ENCODE results near the gene SPDYE2. TPM values are rescaled to one million over a fixed set of nuclear protein-coding genes. Genes with fewer than 3 reads are reported as not detected.
"Not testable (repeated sequence)": the region's sequence is repeated elsewhere in the genome, so short reads cannot be mapped to it uniquely, and the experiment has no call there.

SPDYE2 gene
- total RNA-seq, 1 donor from 2014 or later, result not detected

GRCh38 chr7:102572261-102573239 is 21.5 kb downstream of the SPDYE2 start, which contains the start of gene POLR2J3:
POLR2J3 (minus strand) TSS chr7:102572583; CDS start chr7:102572521, 62 bp downstream.
- peak within 1 kb of the TSS; percentile 65 to 79 for H3K4me3 ChIP-seq
- H3K27ac ChIP-seq, result peak within 1 kb of the TSS; percentile 72
- TF ChIP-seq, protein P1, sequence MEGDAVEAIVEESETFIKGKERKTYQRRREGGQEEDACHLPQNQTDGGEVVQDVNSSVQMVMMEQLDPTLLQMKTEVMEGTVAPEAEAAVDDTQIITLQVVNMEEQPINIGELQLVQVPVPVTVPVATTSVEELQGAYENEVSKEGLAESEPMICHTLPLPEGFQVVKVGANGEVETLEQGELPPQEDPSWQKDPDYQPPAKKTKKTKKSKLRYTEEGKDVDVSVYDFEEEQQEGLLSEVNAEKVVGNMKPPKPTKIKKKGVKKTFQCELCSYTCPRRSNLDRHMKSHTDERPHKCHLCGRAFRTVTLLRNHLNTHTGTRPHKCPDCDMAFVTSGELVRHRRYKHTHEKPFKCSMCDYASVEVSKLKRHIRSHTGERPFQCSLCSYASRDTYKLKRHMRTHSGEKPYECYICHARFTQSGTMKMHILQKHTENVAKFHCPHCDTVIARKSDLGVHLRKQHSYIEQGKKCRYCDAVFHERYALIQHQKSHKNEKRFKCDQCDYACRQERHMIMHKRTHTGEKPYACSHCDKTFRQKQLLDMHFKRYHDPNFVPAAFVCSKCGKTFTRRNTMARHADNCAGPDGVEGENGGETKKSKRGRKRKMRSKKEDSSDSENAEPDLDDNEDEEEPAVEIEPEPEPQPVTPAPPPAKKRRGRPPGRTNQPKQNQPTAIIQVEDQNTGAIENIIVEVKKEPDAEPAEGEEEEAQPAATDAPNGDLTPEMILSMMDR (IDR thresholded peaks at IDR 0.05), result peak in 1 of 3 experiments; percentile 81
- TF ChIP-seq POLR2AphosphoS5 (IDR thresholded peaks at IDR 0.05; ENCODE audit: insufficient read depth in 1 of 2, low read depth in 1 of 2), result peak in 1 of 2 donors; percentile 38
- H3K27me3 ChIP-seq; intact Hi-C loops (cut with DNase I); H3K36me3 ChIP-seq; H3K4me1 ChIP-seq; H3K9me3 ChIP-seq: not testable (repeated sequence)
- DNase-seq (ENCODE audit: extremely low spot score in 2 of 2), result peak; percentile 89 to 96

DNA sequence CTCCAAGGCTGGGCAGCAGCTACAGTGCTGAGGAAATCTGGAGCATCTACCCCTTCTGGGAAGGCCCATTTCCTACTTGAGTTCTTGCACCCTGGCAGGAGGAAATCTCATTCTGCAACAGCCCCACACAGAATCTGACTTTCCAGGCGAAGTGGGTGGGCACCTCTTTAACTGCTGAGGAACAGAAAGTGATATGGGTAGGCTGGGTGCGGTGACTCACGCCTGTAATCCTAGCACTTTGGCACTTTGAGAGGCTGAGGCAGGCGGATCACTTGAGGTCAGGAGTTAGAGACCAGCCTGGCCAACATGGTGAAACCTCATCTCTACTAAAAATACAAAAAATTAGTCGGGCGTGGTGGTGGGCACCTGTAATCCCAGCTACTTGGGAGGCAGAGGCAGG is 23.6 kb downstream of the SPDYE2 start:
- H3K36me3 ChIP-seq, result not testable (repeated sequence)

GRCh38 chr7:102576363-102576762 is 25.3 kb downstream of the SPDYE2 start:
- H3K36me3 ChIP-seq; H3K4me1 ChIP-seq; intact Hi-C loops (cut with DNase I); H3K9me3 ChIP-seq; H3K27ac ChIP-seq; DNase-seq (ENCODE audit: extremely low spot score in 2 of 2); H3K4me3 ChIP-seq; H3K27me3 ChIP-seq: not testable (repeated sequence)

More for the DNA sequence above, 23.6 kb downstream of the SPDYE2 start:
- H3K27ac ChIP-seq; DNase-seq (ENCODE audit: extremely low spot score in 2 of 2); H3K4me3 ChIP-seq; H3K4me1 ChIP-seq; intact Hi-C loops (cut with DNase I); H3K27me3 ChIP-seq; H3K9me3 ChIP-seq: not testable (repeated sequence)

- H3K4me1 ChIP-seq; H3K27ac ChIP-seq; intact Hi-C loops (cut with DNase I); H3K27me3 ChIP-seq; H3K9me3 ChIP-seq; H3K36me3 ChIP-seq; H3K4me3 ChIP-seq: not testable (repeated sequence)
- peak in 1 of 2 donors; percentile 18 for DNase-seq (ENCODE audit: extremely low spot score in 2 of 2)
Measured at GRCh38 chr7:102577315-102578240, 26.6 kb downstream of the SPDYE2 start.

DNA sequence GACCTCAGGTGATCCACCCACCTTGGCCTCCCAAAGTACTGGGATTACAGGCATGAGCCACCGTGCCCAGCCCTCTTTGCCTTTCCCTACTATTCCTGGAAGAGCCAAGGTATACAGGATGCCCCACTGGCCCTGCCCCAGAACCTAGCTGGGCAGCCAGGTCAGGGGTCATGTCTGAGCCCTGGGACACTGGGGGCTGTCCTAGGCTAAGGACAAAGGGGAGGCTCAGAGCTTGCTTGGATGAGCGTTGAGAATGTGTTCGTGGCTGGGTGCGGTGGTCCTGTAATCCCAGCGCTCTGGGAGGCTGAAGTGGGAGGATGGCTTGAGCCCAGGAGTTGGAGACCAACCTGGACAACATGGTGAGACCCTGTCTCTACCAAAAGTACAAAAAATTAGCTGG is 27.5 kb downstream of the SPDYE2 start:
- H3K4me1 ChIP-seq; H3K27ac ChIP-seq; H3K36me3 ChIP-seq; H3K9me3 ChIP-seq; H3K4me3 ChIP-seq; H3K27me3 ChIP-seq; intact Hi-C loops (cut with DNase I); DNase-seq (ENCODE audit: extremely low spot score in 2 of 2): not testable (repeated sequence)

DNA sequence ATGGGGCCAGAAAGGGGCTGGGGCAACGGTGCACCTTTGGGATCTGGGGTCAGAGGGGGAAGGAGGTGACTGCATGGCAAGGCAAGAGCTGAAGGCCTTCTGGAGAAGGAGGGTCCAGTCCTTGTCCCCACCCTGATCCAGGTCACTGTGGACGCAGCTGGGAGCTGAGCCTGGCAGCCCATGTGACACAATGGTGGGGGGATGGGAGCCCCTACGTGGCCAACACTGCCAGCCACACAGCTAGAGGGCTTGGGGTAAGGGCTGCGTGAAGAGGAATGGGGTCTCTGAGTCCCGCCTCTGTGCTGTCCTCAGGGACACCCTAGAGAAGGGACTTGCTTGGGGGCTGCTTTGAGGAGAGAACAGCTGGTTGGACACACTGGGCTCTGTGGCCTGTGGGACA is 30.7 kb downstream of the SPDYE2 start:
- intact Hi-C loops (cut with DNase I); H3K4me1 ChIP-seq; DNase-seq (ENCODE audit: extremely low spot score in 2 of 2); H3K36me3 ChIP-seq; H3K27ac ChIP-seq; H3K9me3 ChIP-seq; H3K4me3 ChIP-seq; H3K27me3 ChIP-seq: not testable (repeated sequence)

GRCh38 chr7:102583495-102583894 is 32.5 kb downstream of the SPDYE2 start:
- intact Hi-C loops (cut with DNase I); H3K9me3 ChIP-seq; H3K27me3 ChIP-seq; H3K4me1 ChIP-seq; H3K27ac ChIP-seq; DNase-seq (ENCODE audit: extremely low spot score in 2 of 2); H3K4me3 ChIP-seq; H3K36me3 ChIP-seq: not testable (repeated sequence)

DNA sequence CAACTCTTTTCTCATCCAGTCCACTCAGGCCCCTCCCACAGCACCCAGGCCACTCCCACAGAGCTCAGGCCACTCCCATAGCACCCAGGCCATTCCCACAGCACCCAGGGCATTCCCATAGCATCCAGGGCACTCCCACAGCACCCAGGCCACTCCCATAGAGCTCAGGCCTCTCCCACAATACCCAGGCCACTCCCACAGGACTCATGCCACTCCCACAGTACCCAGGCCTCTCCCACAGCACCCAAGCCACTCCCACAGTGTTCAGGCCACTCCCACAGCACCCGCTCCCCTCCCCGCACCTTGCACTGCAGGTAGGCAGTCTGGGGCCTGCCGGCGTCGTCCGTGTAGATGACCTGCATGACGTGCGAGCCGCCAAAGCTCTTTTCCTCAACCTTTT is 38.8 kb downstream of the SPDYE2 start:
- H3K4me1 ChIP-seq; DNase-seq (ENCODE audit: extremely low spot score in 2 of 2); H3K27ac ChIP-seq; intact Hi-C loops (cut with DNase I); H3K9me3 ChIP-seq; H3K36me3 ChIP-seq; H3K27me3 ChIP-seq; H3K4me3 ChIP-seq: not testable (repeated sequence)

GRCh38 chr7:102592477-102593019 is 41.5 kb downstream of the SPDYE2 start:
- DNase-seq (ENCODE audit: extremely low spot score in 2 of 2); H3K27me3 ChIP-seq; H3K27ac ChIP-seq; H3K4me3 ChIP-seq; intact Hi-C loops (cut with DNase I); H3K9me3 ChIP-seq; H3K4me1 ChIP-seq; H3K36me3 ChIP-seq: not testable (repeated sequence)

GRCh38 chr7:102593637-102594334 is 42.8 kb downstream of the SPDYE2 start:
- intact Hi-C loops (cut with DNase I); H3K27ac ChIP-seq; DNase-seq (ENCODE audit: extremely low spot score in 2 of 2); H3K36me3 ChIP-seq; H3K9me3 ChIP-seq; H3K27me3 ChIP-seq; H3K4me3 ChIP-seq; H3K4me1 ChIP-seq: not testable (repeated sequence)

GRCh38 chr7:102596036-102596435 is 45.0 kb downstream of the SPDYE2 start:
- H3K9me3 ChIP-seq; DNase-seq (ENCODE audit: extremely low spot score in 2 of 2); intact Hi-C loops (cut with DNase I); H3K36me3 ChIP-seq; H3K4me3 ChIP-seq; H3K4me1 ChIP-seq; H3K27ac ChIP-seq; H3K27me3 ChIP-seq: not testable (repeated sequence)
